Lower leg skin (tissue), 3 donors: Measurements from ENCODE around the gene PREX1.

ENCODE experiments used
- POLR2A ChIP-seq, 2 donors: fragments of 450-650 bp; IDR thresholded peaks; one replicate each; pipeline ENCODE4 v1.6.1; 2016 to 2017; ENCODE audit warnings: antibody characterized with exemption in 2 of 2, mild to moderate bottlenecking in 1 of 2, moderate library complexity in 1 of 2
- TF ChIP-seq, protein P1 (sequence below), 3 donors: fragments of 450-650 bp; IDR thresholded peaks; one replicate each; pipeline ENCODE4 v1.5.1; 2016; ENCODE audit warnings: antibody characterized with exemption in 3 of 3, mild to moderate bottlenecking in 3 of 3, moderate library complexity in 2 of 3

DNA sequence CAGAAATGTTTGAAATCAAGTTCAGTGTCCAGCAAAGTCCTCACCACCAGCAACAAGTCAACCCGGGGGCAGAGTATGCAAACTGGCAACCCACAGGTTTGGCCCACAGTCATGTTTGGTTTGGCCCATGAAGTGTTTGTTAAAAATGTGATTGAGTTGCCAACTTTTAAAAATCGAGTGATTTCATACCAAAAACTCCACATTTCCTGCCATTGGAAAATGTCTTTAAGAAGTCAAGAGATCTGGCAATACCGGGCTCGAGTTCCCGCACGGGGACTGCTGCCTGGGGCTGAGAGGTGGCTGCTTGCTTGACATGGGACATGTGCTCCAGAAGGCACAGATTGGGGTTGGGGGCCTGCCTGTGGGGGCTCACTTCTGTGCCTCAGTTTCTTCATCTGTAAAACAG is 36.1 kb downstream of the PREX1 start:
- TF ChIP-seq, protein P1, sequence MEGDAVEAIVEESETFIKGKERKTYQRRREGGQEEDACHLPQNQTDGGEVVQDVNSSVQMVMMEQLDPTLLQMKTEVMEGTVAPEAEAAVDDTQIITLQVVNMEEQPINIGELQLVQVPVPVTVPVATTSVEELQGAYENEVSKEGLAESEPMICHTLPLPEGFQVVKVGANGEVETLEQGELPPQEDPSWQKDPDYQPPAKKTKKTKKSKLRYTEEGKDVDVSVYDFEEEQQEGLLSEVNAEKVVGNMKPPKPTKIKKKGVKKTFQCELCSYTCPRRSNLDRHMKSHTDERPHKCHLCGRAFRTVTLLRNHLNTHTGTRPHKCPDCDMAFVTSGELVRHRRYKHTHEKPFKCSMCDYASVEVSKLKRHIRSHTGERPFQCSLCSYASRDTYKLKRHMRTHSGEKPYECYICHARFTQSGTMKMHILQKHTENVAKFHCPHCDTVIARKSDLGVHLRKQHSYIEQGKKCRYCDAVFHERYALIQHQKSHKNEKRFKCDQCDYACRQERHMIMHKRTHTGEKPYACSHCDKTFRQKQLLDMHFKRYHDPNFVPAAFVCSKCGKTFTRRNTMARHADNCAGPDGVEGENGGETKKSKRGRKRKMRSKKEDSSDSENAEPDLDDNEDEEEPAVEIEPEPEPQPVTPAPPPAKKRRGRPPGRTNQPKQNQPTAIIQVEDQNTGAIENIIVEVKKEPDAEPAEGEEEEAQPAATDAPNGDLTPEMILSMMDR (IDR thresholded peaks at IDR 0.05), result no peak
- no peak for TF ChIP-seq POLR2A (IDR thresholded peaks at IDR 0.05)
